Osteoblast (primary cell): ENCODE results near the gene PTPRF. TPM values are rescaled to one million over a fixed set of nuclear protein-coding genes. Genes with fewer than 3 reads are reported as not detected.

Experiments
- DNase-seq: peaks from one replicate; pipeline ENCODE4 v3.0.0; 2011; ENCODE audit warnings: low spot score, mixed read lengths; ENCODE audit not compliant: insufficient read length; ENCODE audit errors: missing footprints
- H2AFZ ChIP-seq: 2 replicates; pipeline ENCODE4 v1.6.0; 2011; ENCODE audit warnings: mild to moderate bottlenecking, low read length
- H3K27ac ChIP-seq: 2 replicates; pipeline ENCODE4 v1.5.1; 2011; ENCODE audit warnings: mild to moderate bottlenecking, low read depth, low read length, moderate library complexity
- H3K27me3 ChIP-seq: 2 replicates; pipeline ENCODE4 v1.6.0; 2012; ENCODE audit warnings: mild to moderate bottlenecking, control low read depth, inconsistent platforms, low read length, moderate library complexity; ENCODE audit not compliant: insufficient read depth
- H3K36me3 ChIP-seq: 2 replicates; pipeline ENCODE4 v1.5.1; 2011; ENCODE audit warnings: mild to moderate bottlenecking, low read length, control low read depth, moderate library complexity; ENCODE audit not compliant: insufficient read depth
- H3K4me1 ChIP-seq: 2 replicates; pipeline ENCODE4 v1.5.1; 2011; ENCODE audit warnings: mild to moderate bottlenecking, low read length, control low read depth, moderate library complexity; ENCODE audit not compliant: insufficient read depth
- H3K4me2 ChIP-seq: 2 replicates; pipeline ENCODE4 v1.6.0; 2011; ENCODE audit warnings: mild to moderate bottlenecking, low read length; ENCODE audit not compliant: insufficient read depth
- H3K4me3 ChIP-seq: fragments of 200-600 bp; sonication (generic); 3 replicates; pipeline ENCODE4 v1.5.1; 2012; ENCODE audit warnings: mild to moderate bottlenecking, low read length, inconsistent platforms; ENCODE audit not compliant: insufficient read depth
- H3K79me2 ChIP-seq: 2 replicates; pipeline ENCODE4 v1.6.0; 2012; ENCODE audit warnings: mild to moderate bottlenecking, low read length, control low read depth, inconsistent platforms; ENCODE audit not compliant: insufficient read depth
- H3K9me3 ChIP-seq: 2 replicates; pipeline ENCODE4 v1.5.1; 2011; ENCODE audit warnings: low read depth, low read length, control low read depth
- H4K20me1 ChIP-seq: 2 replicates; pipeline ENCODE4 v1.6.0; 2012; ENCODE audit warnings: mild to moderate bottlenecking, low read length, control low read depth; ENCODE audit not compliant: insufficient read depth
- CTCF ChIP-seq: IDR thresholded peaks from 2 replicates; pipeline ENCODE4 v1.5.1; 2011; ENCODE audit warnings: mild to moderate bottlenecking, low read depth, low read length, moderate library complexity; ENCODE audit errors: extremely low read depth
- total RNA-seq: library from RNA; depleted of rRNA; stranded (reverse); fragments of >200 nt; gene quantifications from 2 replicates; pipeline ENCODE4 v1.2.3, GENCODE V29; 2012

Gene PTPRF
- total RNA-seq, 1 donor, result 13.0 TPM

- no peak overlapping the region for H3K4me2 ChIP-seq
- H3K4me3 ChIP-seq, result no peak overlapping the region
- no peak overlapping the region for H3K27ac ChIP-seq
- no peaks in the 10 kb centered on the region for H3K9me3 ChIP-seq
- no peaks in the 10 kb centered on the region for H4K20me1 ChIP-seq
- no peak overlapping the region for H2AFZ ChIP-seq
- TF ChIP-seq CTCF, result no peak
- H3K4me1 ChIP-seq, result no peaks in the 10 kb centered on the region
- peaks cover 20% of the 10 kb centered on the region for H3K36me3 ChIP-seq
- no peaks in the 10 kb centered on the region for H3K27me3 ChIP-seq
- H3K79me2 ChIP-seq, result no peaks in the 10 kb centered on the region
- DNase-seq, result no peak
Observed at GRCh38 chr1:43602990-43603389, 72.3 kb downstream of the PTPRF start.

GRCh38 chr1:43604192-43604591 lies 73.5 kb downstream of the PTPRF start:
- no peak overlapping the region for H3K27ac ChIP-seq
- no peak for DNase-seq
- H3K9me3 ChIP-seq, result no peaks in the 10 kb centered on the region
- no peaks in the 10 kb centered on the region for H3K79me2 ChIP-seq
- no peak overlapping the region for H3K4me3 ChIP-seq
- H2AFZ ChIP-seq, result no peak overlapping the region
- no peaks in the 10 kb centered on the region for H3K4me1 ChIP-seq
- no peaks in the 10 kb centered on the region for H4K20me1 ChIP-seq
- no peaks in the 10 kb centered on the region for H3K27me3 ChIP-seq
- peaks cover 29% of the 10 kb centered on the region for H3K36me3 ChIP-seq
- TF ChIP-seq CTCF, result no peak
- H3K4me2 ChIP-seq, result no peak overlapping the region

GRCh38 chr1:43605157-43605556 lies 74.5 kb downstream of the PTPRF start:
- Histone ChIP-seq H3K36me3 (peaks cover 36% of the 10 kb centered on the region), H2AFZ (no peak overlapping the region)

GRCh38 chr1:43605766-43606165 lies 75.1 kb downstream of the PTPRF start:
- no peaks in the 10 kb centered on the region for H3K4me1 ChIP-seq
- H3K27ac ChIP-seq, result no peak overlapping the region
- no peaks in the 10 kb centered on the region for H3K9me3 ChIP-seq
- no peaks in the 10 kb centered on the region for H4K20me1 ChIP-seq
- TF ChIP-seq CTCF, result no peak
- H2AFZ ChIP-seq, result no peak overlapping the region
- no peaks in the 10 kb centered on the region for H3K79me2 ChIP-seq
- DNase-seq, result no peak
- H3K4me3 ChIP-seq, result no peak overlapping the region
- no peaks in the 10 kb centered on the region for H3K27me3 ChIP-seq
- peaks cover 40% of the 10 kb centered on the region for H3K36me3 ChIP-seq
- H3K4me2 ChIP-seq, result no peak overlapping the region

More at GRCh38 chr1:43605157-43605556, 74.5 kb downstream of the PTPRF start:
- Histone ChIP-seq H3K4me1 (no peaks in the 10 kb centered on the region), H3K27me3 (no peaks in the 10 kb centered on the region), H3K9me3 (no peaks in the 10 kb centered on the region), H3K79me2 (no peaks in the 10 kb centered on the region), H3K4me2 (no peak overlapping the region), H3K4me3 (no peak overlapping the region), H3K27ac (no peak overlapping the region), H4K20me1 (no peaks in the 10 kb centered on the region)
- no peak for DNase-seq
- TF ChIP-seq CTCF, result no peak
